BLaER1 treated with 17β-estradiol and CSF1 and Interleukin-3, amounts not matched to agents 10 nM and 100 nM (cell line): ENCODE data around the gene USP34.
"Not testable (repeated sequence)": the region's sequence is repeated elsewhere in the genome, so short reads cannot be mapped to it uniquely, and the experiment has no call there.

Experiments
- H3K27ac ChIP-seq, 11 experiments: shearing (Covaris generic); formaldehyde crosslinking; 2 replicates each; pipeline ENCODE4 v1.8.1; 2022
- H3K27me3 ChIP-seq, 11 experiments: shearing (Covaris generic); formaldehyde crosslinking; 2 replicates each; pipeline ENCODE4 v1.8.1; 2022
- H3K36me3 ChIP-seq, 11 experiments: shearing (Covaris generic); formaldehyde crosslinking; 2 replicates each; pipeline ENCODE4 v1.8.1; 2022
- H3K4me1 ChIP-seq, 10 experiments: shearing (Covaris generic); formaldehyde crosslinking; 2 replicates each; pipeline ENCODE4 v1.8.1; 2022
- H3K4me2 ChIP-seq, 11 experiments: shearing (Covaris generic); formaldehyde crosslinking; 2 replicates each; pipeline ENCODE4 v1.8.1; 2022
- H3K4me3 ChIP-seq, 10 experiments: shearing (Covaris generic); formaldehyde crosslinking; 2 replicates each; pipeline ENCODE4 v1.8.1; 2022
- H3K9ac ChIP-seq, 11 experiments: shearing (Covaris generic); formaldehyde crosslinking; 2 replicates each; pipeline ENCODE4 v1.8.1; 2022
- H3K9me3 ChIP-seq, 11 experiments: shearing (Covaris generic); formaldehyde crosslinking; replicated peaks in 1 of 11; 2 replicates each; pipeline ENCODE4 v1.8.1; 2022
- H4K20me1 ChIP-seq, 11 experiments: shearing (Covaris generic); formaldehyde crosslinking; 2 replicates each; pipeline ENCODE4 v1.8.1; 2022
- Cebpa-rat ChIP-seq, 11 experiments: shearing (Covaris generic); IDR thresholded peaks; 2 replicates each; pipeline ENCODE4 v1.8.1; 2022

The USP34 gene

DNA sequence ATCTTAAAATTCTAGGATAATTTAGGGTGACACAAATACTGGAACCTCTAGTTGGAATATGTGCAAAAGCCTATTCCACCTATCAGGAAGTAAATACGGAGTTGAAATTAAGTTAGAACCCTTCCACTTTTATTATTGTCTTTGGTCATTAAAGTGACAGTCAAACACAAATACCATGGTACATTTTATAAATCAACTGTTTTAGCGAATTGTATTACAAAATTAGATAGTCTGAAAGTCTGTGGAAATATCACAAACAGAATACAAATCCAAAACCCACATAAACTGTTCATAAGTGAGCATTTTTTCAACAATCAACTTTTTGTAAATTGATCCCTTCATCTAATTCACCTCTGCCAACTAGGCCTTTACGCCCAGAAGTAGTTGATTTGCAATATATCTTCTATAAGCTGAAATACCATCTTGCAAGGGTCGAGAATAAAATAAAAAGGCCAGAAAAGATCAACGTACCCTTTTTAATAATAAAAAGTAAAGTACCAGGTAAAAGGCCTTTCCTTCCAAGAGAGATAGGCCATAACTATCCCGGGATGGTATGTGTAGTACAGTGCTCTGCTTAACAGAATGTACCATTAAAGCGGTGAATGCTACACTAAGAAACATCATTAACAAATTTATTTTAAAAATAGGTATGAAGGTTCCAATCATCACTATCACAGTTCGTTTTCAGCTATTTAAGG, 1.3 kb downstream of the USP34 start:
- Histone ChIP-seq H3K27ac (peak overlapping the region; percentile 94 to 100 (median 97)), H3K4me3 (peak overlapping the region; percentile 84 to 100 (median 98)), H4K20me1 (peaks cover 34 to 59% (median 55%) of the 10 kb centered on the region in 11 experiments; a peak in 20 of 22 replicates), H3K9ac (peak overlapping the region; percentile 96 to 100 (median 98)), H3K9me3 (no peaks in the 10 kb centered on the region), H3K4me1 (peaks cover 52 to 56% (median 54%) of the 10 kb centered on the region in 10 experiments), H3K36me3 (peaks cover 8 to 53% (median 32%) of the 10 kb centered on the region in 11 experiments; a peak in 21 of 22 replicates), H3K4me2 (peak overlapping the region; percentile 81 to 96 (median 87)), H3K27me3 (no peaks in the 10 kb centered on the region)
- TF ChIP-seq Cebpa-rat (IDR thresholded peaks at IDR 0.05), result no peak

DNA sequence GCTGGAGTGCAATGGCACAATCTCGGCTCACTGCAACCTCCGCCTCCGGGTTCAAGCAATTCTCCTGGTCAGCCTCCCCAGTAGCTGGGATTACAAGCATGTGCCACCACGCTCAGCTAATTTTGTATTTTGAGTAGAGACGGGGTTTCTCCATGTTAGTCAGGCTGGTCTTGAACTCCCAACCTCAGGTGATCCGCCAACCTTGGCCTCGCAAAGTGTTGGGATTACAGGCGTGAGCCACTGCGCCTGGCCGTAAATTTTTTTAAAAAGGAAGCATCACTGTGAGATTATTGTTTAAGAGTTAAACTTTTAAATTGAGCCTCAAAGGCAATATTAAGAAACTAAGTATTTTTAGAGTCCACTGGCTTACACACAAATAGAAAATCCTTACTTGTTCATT, 2.7 kb downstream of the USP34 start:
- peak overlapping the region; percentile 81 to 96 (median 87) for H3K4me2 ChIP-seq
- peaks cover 8 to 45% (median 26%) of the 10 kb centered on the region in 11 experiments; a peak in 21 of 22 replicates for H3K36me3 ChIP-seq
- peaks cover 65 to 69% (median 67%) of the 10 kb centered on the region in 10 experiments for H3K4me1 ChIP-seq
- not testable (repeated sequence) for H3K9me3 ChIP-seq, H3K27me3 ChIP-seq
- peak overlapping the region; percentile 96 to 100 (median 98); a peak in 21 of 22 replicates for H3K9ac ChIP-seq
- H4K20me1 ChIP-seq, result peaks cover 47 to 73% (median 69%) of the 10 kb centered on the region in 11 experiments; a peak in 21 of 22 replicates
- peak overlapping the region; percentile 15 to 100 (median 97); a peak in 18 of 22 replicates for H3K27ac ChIP-seq
- H3K4me3 ChIP-seq, result peak overlapping the region; percentile 84 to 100 (median 98); a peak in 16 of 20 replicates

DNA sequence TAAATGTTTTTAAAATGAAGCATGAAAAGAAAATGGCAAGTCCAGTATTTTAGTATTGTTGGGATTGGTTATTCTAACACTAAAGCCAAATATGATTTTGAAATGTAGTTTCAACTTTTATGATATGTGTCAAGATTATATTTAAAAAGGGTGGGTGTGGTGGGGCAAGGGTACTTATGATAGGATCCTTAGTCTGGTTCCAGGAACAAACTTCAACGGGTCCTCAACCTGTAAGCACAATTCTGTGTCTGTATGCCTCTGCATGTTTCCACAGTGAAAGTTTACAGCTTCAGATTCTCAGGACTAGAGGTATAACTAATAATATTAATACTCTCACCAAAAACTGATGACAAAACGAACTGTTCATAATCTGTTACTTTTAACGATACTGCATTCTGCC, 5.8 kb downstream of the USP34 start:
- Histone ChIP-seq H3K4me1 (peaks cover 66 to 77% (median 76%) of the 10 kb centered on the region in 10 experiments), H3K4me3 (no peak overlapping the region; a peak in 1 of 20 replicates), H3K36me3 (peaks cover 12 to 63% (median 43%) of the 10 kb centered on the region in 11 experiments; a peak in 21 of 22 replicates), H3K27ac (peak overlapping the region in 8 of 11 experiments; percentile 20 to 64 (median 50); a peak in 11 of 22 replicates), H3K4me2 (peak overlapping the region; percentile 74 to 96 (median 85); a peak in 21 of 22 replicates), H3K9me3 (0 out of 22 replicates have a peak, but pooled peaks cover 0 to 8% (median 0%) of the 10 kb centered on the region in 11 experiments), H3K27me3 (no peaks in the 10 kb centered on the region), H3K9ac (peak overlapping the region in 6 of 11 experiments; percentile 7 to 54 (median 31); a peak in 9 of 22 replicates), H4K20me1 (peaks cover 74 to 100% (median 99%) of the 10 kb centered on the region in 11 experiments; a peak in 21 of 22 replicates)
- no peak for TF ChIP-seq Cebpa-rat (IDR thresholded peaks at IDR 0.05)

DNA sequence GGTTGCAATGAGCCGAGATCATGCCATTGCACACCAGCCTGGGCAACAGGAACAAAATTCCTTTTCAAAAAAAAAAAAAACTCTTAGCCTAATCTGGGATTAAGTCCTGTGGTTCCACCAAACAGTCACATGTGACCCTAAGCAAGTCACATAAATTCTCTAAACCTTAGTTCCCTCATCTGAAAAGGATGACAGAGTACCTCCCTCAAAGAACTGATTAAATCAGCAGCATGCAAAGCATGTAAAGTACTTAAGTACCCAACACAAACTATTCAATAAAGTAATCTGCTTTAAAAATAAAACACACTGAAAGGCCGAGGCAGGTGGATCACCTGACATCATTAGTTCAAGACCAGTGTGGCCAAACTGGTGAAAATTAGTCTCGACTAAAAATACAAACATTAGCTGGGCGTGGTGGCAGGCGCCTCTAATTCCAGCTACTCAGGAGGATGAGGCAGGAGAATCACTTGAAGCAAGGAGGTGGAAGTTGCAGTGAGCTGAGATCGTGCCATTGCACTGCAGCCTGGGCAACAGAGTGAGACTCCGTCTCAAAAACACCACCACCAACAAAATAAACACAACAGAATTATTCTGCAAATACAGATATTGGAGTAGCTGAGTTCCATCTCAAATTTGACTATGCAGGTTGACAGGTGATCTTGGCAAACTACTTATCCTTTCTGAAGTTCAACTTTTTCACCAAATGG, 7.0 kb downstream of the USP34 start:
- no peak for TF ChIP-seq Cebpa-rat (IDR thresholded peaks at IDR 0.05)
- H3K4me1 ChIP-seq, result peaks cover 69 to 87% (median 82%) of the 10 kb centered on the region in 10 experiments
- peaks cover 12 to 72% (median 54%) of the 10 kb centered on the region in 11 experiments; a peak in 21 of 22 replicates for H3K36me3 ChIP-seq
- H3K27me3 ChIP-seq, result no peaks in the 10 kb centered on the region
- peaks cover 0 to 14% (median 0%) of the 10 kb centered on the region in 11 experiments; a peak in 1 of 22 replicates for H3K9me3 ChIP-seq
- H4K20me1 ChIP-seq, result peaks cover 84 to 100% (median 100%) of the 10 kb centered on the region in 11 experiments; a peak in 21 of 22 replicates
- H3K4me3 ChIP-seq, result peak overlapping the region in 1 of 10 experiments; percentile 6; a peak in 2 of 20 replicates
- H3K9ac ChIP-seq, result peak overlapping the region in 7 of 11 experiments; percentile 7 to 54 (median 31); a peak in 6 of 22 replicates
- peak overlapping the region in 7 of 11 experiments; percentile 17 to 53 (median 30); a peak in 8 of 22 replicates for H3K27ac ChIP-seq
- peak overlapping the region; percentile 69 to 96 (median 85) for H3K4me2 ChIP-seq

DNA sequence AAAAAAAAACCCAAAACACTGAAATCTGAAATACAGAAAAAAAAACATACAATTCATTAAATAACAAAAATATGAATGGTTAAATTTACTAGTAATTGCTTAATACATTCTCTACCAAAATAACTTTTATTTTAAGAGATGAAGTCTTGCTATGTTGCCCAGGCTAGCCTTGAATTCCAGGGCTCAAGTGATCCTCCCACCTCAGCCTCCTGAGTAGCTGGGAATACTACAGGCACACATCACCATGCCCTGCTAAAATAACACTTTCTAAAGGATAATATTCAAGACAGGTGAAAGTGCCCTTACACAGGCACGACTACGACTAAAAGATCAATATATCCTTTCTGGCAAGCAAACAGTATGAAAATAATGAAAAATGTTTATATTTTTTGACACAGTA, 9.5 kb downstream of the USP34 start:
- no peak overlapping the region for H3K9ac ChIP-seq
- H3K4me1 ChIP-seq, result peaks cover 54 to 81% (median 72%) of the 10 kb centered on the region in 10 experiments
- H3K36me3 ChIP-seq, result peaks cover 8 to 70% (median 47%) of the 10 kb centered on the region in 11 experiments; a peak in 21 of 22 replicates
- no peaks in the 10 kb centered on the region for H3K27me3 ChIP-seq
- no peak for TF ChIP-seq Cebpa-rat (IDR thresholded peaks at IDR 0.05)
- H3K9me3 ChIP-seq, result peaks cover 0 to 14% (median 0%) of the 10 kb centered on the region in 11 experiments; a peak in 1 of 22 replicates
- H3K4me2 ChIP-seq, result no peak overlapping the region
- H4K20me1 ChIP-seq, result peaks cover 92 to 100% (median 100%) of the 10 kb centered on the region in 11 experiments; a peak in 21 of 22 replicates
- no peak overlapping the region for H3K27ac ChIP-seq
- H3K4me3 ChIP-seq, result no peak overlapping the region

DNA sequence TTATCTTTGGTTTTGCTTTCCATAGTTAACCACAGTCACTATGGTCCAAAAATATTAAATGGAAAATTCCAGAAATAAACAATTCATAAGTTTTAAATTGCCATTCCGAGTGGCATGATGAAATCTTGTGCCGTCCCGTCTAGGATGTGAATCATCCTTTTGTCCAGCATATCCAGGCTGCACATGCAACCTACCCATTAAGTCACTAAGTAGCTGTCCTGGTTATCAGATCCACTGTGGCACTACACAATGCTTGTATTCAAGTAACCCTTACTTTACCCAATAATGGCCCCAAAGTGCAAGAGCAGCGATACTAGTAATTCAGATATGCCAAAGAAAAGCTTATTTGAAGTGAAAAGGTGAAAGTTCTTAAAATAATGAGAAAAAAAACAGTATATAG, 10.7 kb downstream of the USP34 start:
- H4K20me1 ChIP-seq, result peaks cover 82 to 100% (median 100%) of the 10 kb centered on the region in 11 experiments; a peak in 21 of 22 replicates
- no peak for TF ChIP-seq Cebpa-rat (IDR thresholded peaks at IDR 0.05)
- H3K4me1 ChIP-seq, result peaks cover 41 to 68% (median 59%) of the 10 kb centered on the region in 10 experiments
- peaks cover 11 to 73% (median 55%) of the 10 kb centered on the region in 11 experiments for H3K36me3 ChIP-seq
- no peak overlapping the region for H3K27ac ChIP-seq
- no peak overlapping the region for H3K9ac ChIP-seq
- peak overlapping the region in 7 of 11 experiments; percentile 1 to 20 (median 12); a peak in 5 of 22 replicates for H3K4me2 ChIP-seq
- no peak overlapping the region for H3K4me3 ChIP-seq
- H3K27me3 ChIP-seq, result no peaks in the 10 kb centered on the region
- peaks cover 0 to 17% (median 1%) of the 10 kb centered on the region in 11 experiments; a peak in 6 of 22 replicates for H3K9me3 ChIP-seq

DNA sequence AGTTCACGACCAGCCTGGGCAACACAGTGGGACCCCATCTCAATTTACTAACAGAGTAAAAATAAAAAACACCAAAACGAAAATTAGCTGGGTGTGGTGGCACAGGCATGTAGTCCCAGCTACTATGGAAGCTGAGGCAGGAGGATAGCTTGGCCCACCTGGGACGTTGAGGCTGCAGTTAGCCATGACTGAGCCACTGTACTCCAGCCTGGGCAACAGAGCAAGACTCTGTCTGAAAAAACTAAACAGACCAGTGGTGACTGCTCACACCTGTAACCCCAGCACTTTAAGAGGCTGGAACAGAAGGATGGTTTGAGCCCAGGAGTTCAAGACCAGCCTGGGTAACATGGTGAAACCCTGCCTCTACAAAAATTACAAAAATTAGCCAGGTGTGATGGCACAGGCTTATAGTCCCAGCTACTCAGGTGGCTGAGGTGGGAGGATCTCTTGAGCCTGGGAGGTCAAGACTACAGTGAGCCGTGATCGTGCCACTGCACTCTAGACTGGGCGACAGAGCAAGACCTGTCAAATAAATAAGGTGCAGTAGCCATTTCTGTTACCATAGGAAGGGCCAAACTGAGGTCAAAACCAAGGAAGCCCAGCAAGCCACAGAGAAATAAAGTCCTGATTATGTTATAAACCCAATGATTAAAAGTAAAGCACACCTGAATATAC, 14.0 kb downstream of the USP34 start:
- TF ChIP-seq Cebpa-rat (IDR thresholded peaks at IDR 0.05), result no peak
- Histone ChIP-seq H3K4me2 (no peak overlapping the region), H3K27ac (no peak overlapping the region), H4K20me1 (peaks cover 62 to 100% (median 96%) of the 10 kb centered on the region in 11 experiments; a peak in 21 of 22 replicates), H3K4me1 (peaks cover 15 to 48% (median 30%) of the 10 kb centered on the region in 10 experiments; a peak in 19 of 20 replicates), H3K9me3 (peaks cover 0 to 46% (median 28%) of the 10 kb centered on the region in 11 experiments; a peak in 17 of 22 replicates), H3K27me3 (no peaks in the 10 kb centered on the region), H3K4me3 (no peak overlapping the region), H3K9ac (no peak overlapping the region), H3K36me3 (peaks cover 16 to 92% (median 74%) of the 10 kb centered on the region in 11 experiments)
